Testis (tissue), 2 donors: Measurements from ENCODE around the gene CRYBB1.

Experiments used
- CTCF ChIP-seq, 3 experiments: fragments of 450-650 bp in 2 of 3; fragments of 200-600 bp in 1 of 3; sonication (generic) in 1 of 3; IDR thresholded peaks; one replicate each; pipeline ENCODE4 v1.5.1; 2016 to 2019; ENCODE audit warnings: antibody characterized with exemption in 3 of 3, mild to moderate bottlenecking in 2 of 3, moderate library complexity in 1 of 3
- POLR2A ChIP-seq: fragments of 450-650 bp; IDR thresholded peaks from one replicate; pipeline ENCODE4 v1.6.1; 2017; ENCODE audit warnings: antibody characterized with exemption, mild to moderate bottlenecking, moderate library complexity

- no peak for TF ChIP-seq CTCF (IDR thresholded peaks at IDR 0.05)
- no peak for TF ChIP-seq POLR2A
Observed at GRCh38 chr22:26614322-26614721, 3.5 kb downstream of the CRYBB1 start.
